HG02623 (cell line): ENCODE results near the gene HOATZ.

Experiments used
- ATAC-seq: cut with Tn5 transposase; IDR thresholded peaks from one replicate; pipeline ENCODE4 v1.9.1; 2021; ENCODE audit warnings: moderate library complexity; ENCODE audit not compliant: unreplicated experiment

HOATZ gene

GRCh38 chr11:111521135-111521534 lies 6.6 kb downstream of the HOATZ start:
- ATAC-seq, result no peak

- no peak for ATAC-seq
These were observed 7.8 kb downstream of the HOATZ start for GRCh38 chr11:111522426-111522825.

GRCh38 chr11:111523343-111523742 lies 8.8 kb downstream of the HOATZ start:
- ATAC-seq, result no peak

DNA sequence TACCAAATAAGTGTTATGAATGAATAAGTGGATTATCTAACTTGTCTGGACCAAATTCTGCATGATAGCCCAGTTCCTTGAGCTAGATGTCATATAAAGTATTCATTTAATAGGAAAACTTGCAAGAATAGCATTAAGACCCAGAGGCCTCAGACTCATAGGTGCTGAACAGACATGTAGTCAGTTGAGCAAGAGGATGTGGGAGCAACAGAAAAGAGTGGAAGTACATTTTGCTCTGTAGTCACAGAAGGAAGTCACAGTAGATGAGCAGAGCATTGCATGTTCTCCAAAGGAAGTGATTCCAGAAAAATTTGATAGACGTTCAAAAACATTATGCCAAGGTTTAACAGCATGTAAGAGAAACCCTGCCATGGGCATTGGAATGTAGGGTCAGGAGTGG lies 9.5 kb downstream of the HOATZ start:
- no peak for ATAC-seq

DNA sequence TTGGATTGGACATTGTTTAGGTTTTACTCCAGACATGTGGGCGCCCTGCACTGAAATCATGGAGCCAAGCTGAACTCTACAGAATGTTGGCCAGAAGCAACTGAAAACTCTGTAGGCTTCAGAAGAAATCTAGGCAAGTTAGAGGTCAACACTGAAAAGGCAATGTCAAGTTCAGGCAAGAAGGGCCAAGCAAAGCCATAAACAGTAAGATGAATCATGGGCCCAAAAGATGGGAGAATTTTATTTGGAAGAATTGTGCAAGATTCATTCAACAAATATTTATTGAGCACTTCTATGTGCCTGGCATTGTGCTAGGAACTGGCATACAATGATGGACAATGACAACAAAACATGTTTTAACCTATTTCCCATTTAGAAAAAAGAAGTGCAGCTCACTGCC lies 10.9 kb downstream of the HOATZ start:
- ATAC-seq, result no peak

GRCh38 chr11:111526501-111526900 lies 11.9 kb downstream of the HOATZ start:
- ATAC-seq, result no peak

DNA sequence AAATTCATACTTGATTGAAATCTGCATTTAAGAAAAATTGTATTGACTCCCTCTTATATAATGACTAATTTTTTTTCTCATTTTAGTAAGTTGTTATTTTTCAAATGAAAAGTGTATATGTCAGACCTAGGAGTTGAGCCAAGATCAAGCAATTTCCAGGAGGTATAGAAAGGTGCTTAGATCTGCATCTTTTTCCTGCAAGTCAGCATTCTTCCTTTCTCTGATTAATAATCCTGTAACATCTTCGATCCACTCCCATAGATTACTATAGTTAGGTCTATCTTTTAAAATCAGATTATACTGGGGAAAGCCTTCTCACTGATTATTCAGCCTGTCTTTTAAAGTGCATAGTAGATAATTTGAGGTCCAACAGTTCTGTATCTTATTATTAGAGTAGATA lies 12.7 kb downstream of the HOATZ start:
- no peak for ATAC-seq

DNA sequence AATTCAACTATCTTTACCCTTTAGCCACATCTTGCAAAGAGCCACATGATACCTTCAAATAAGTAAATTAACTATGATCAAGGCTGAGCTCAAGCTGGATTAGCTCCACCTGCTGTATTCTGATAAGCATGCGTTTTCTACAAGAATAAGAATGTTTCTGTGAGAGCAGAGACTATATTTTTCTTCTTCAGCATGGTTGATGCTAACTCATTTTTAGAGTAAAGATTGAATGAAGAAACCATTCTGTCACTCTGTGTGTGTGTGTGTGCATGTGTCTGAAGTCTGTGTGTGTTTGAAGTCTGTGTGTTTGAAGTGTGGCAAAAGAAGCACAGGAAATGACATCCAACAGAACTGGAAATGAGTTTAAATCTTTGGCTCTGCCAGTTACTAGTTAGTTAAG lies 14.0 kb downstream of the HOATZ start:
- ATAC-seq, result no peak

GRCh38 chr11:111530091-111530490 lies 15.5 kb downstream of the HOATZ start:
- ATAC-seq, result no peak

- no peak for ATAC-seq
These were observed 16.6 kb downstream of the HOATZ start for GRCh38 chr11:111531136-111531535.

GRCh38 chr11:111531687-111532364 lies 17.2 kb downstream of the HOATZ start:
- no peak for ATAC-seq

- ATAC-seq, result no peak
These were observed 17.8 kb downstream of the HOATZ start for GRCh38 chr11:111532365-111532709.

DNA sequence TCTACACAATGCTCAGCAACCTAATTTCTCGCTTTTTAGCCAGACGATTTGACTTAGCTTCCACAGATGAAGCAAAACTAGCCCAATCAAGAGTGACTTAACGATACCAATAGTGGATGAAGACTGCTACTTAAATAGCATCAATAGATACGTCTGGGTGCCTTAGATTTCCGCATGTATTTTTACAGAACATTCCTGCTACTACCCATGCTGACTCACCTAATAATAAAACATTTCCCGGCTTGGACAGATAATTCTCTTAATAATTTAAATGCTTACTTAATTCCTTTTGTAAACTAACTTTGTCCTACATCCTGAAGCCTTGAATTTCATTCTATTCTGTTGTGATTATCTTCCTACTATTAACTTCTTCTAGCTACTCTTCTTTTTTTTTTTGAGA lies 20.7 kb downstream of the HOATZ start:
- ATAC-seq, result no peak

- no peak for ATAC-seq
These were observed 22.8 kb downstream of the HOATZ start for GRCh38 chr11:111537336-111537860.

DNA sequence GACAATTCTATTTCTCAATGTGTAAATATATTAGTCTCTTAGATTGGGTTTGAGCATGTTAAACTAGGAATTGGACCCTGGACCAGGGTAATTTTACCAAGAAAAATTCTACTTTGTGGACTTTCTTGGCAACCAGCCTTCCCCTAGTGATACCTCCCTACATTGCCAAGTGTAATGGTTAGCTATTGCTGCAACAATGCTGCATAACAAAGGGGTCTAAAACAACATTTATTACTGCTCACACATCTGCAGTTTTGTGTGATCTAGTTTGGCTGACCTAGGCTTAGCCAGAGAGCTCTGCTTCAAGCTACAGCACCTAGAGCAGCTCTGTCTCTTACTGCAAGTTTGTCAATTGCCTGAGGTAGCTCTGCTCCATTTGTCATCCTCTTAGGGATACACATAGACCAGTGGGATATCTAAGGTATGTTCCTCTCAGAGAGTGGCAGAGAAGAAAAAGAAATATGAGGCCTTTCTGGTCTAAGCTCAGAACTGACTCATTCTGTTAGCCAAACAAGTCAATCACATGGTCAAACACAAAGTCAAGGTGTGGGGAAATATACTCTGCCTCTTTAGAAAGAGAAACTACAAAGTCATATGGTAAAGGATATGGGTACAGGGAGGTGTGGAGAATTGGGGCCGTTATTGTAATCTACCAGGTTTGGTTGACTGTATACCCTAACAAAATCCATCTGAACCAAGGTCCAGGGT lies 24.0 kb downstream of the HOATZ start:
- no peak for ATAC-seq

DNA sequence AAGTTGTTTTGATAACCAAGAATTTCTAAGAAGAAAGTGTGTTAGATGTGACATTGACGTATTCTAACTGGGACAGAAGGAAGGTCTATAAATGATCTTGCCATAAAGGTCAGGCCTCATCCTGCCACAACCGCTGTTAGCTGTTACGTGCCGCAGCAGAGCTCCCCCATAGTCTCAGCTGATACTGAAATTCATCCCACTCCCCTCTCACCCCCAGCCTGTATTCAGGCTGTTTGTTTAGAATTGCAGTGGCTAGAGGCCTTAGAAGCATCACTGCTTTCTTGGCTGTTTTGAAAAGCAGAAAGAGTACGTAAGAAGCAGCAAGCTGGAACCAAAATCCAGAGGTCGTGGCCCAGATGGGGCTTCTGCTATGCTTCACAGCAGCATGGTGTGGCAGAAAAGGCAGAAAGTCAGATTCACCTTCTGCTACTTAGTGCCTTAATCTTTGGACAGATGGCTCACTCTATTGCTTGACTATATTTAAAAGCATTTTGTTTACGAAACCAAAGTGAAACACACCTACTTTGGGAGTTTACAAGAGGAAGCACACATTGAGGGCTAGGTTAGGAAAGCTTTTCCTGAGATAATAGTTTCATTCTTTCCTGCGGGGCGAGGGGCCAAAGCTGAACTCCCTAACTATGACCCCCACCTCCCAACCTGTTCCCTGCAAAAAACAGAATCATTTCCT lies 25.0 kb downstream of the HOATZ start:
- no peak for ATAC-seq

- ATAC-seq, result no peak
These were observed 25.7 kb downstream of the HOATZ start, which contains the start of gene LAYN for GRCh38 chr11:111540114-111540936. Gene LAYN, plus strand, starts transcription at chr11:111540720. Its CDS starts 124 bp downstream, at chr11:111540844.

DNA sequence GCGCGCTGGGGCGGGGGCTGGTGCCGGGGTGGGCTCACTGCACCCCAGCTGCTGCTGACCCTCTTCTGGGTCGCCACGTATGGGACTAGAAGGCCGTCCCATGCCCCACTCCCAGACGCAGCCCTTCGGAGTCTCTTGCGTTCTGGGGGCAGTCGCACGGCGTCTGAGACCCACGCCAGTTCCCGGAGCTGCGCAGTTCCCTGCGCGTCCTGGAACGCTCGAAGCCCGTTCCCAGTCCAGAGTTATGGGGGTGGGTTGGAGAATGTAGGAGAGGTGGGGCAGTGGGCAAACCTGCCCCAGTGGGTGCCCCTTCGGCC lies 26.3 kb downstream of the HOATZ start:
- no peak for ATAC-seq

GRCh38 chr11:111541254-111542061 lies 26.9 kb downstream of the HOATZ start:
- no peak for ATAC-seq

DNA sequence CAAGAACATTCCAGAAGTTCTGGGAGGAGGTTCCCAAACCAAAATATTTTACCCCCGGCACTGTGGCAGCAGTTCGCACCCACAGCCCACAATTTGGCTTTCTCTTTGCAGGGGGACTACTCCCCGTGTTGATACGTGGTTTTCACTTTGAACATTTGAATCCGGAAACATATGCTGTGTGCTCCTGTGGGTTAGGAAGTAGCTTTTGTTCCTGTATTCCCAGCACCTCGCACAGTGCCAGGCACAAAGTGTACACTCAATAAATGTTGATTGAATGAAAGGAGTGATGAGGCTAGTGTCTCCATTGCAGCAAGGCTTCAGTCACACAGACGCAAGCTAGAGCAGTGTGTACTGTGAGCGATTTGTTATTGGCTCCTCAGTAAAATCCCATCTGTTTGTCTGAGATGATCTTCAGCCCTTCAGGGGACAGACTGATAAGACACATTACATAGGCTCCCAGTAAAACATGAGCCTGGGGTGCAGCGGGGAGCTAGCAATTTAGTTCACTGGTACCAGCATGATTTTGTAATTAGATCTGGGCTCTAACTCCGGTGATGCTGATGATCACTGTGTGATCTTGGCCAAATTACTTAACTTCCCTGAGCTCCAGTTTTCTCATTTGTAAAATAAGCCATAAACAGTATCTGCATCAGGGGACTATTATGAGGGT lies 28.2 kb downstream of the HOATZ start:
- ATAC-seq, result no peak
